ENCODE measurements around the gene LMNB1. TPM values are rescaled to one million over a fixed set of nuclear protein-coding genes. Genes with fewer than 3 reads are reported as not detected.

LMNB1 gene
- total and polyA plus RNA-seq, 2 of the 13 experiments (the other 11 are each of a cell fraction or from before 2014, with no cell fraction given): 12.5 to 159 TPM

DNA sequence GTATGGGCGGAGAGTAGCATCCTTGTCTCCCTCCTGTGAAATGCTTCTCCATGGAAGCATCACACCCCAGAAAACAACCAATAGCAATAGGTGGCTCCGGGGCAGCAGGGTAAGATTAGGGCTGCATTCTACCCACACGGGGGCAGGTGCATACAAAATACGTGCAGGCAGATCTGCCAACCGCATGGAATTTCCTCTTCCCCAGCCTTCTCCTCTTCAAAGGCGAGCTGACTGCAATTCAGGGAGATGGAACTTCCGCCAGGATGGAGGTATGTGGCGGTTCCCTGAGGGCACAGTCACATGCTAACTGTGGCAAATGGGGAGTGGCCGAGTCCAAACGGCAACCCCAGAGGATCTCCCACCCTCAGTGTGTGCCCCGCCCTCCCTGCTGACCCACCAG is 81.5 kb downstream of the LMNB1 start (continued):
- TF ChIP-seq PTBP1 (IDR thresholded peaks at IDR 0.05; ENCODE audit: low read depth, low read length, poor library complexity, severe bottlenecking): no peak
- TF ChIP-seq ARID5B (CRISPR knock-in tag; IDR thresholded peaks at IDR 0.05): no peak

DNA sequence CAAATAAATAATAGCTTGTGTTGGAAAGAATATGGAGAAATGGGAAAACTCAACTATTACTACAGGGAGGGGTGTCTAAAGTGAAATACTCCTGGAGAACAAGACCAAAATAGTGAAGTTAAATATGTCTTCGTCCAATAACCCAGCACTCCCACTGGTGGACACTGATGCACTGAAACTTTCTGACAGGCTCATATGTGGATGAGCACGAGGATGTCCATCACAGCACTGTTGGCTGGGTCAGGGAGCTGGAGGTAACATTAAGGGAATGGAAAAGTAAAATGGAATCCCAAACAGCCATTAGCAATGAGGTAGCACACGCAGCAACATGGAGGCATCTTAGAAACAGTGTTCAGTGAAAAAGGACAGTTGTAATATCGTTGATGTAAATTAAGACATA is 86.5 kb downstream of the LMNB1 start:
- Histone ChIP-seq H3K79me2 (ENCODE audit: insufficient read depth, low read length) (no peaks in the 10 kb centered on the region), H3K9me3 (ENCODE audit: low read length) (no peaks in the 10 kb centered on the region), H4K20me1 (ENCODE audit: insufficient read depth, low read length) (no peaks in the 10 kb centered on the region), H3K4me2 (ENCODE audit: low read depth, low read length) (no peak overlapping the region), H2AFZ (ENCODE audit: low read length) (no peak overlapping the region), H3K27ac (ENCODE audit: extremely low read length, insufficient read depth, low read length) (no peak overlapping the region), H3K4me1 (ENCODE audit: insufficient read depth, low read length) (no peaks in the 10 kb centered on the region), H3K36me3 (replicated peaks in 1 of 2; ENCODE audit: control insufficient read depth in 1 of 2, insufficient read depth in 2 of 2, low read length in 2 of 2) (no peaks in the 10 kb centered on the region), H3K27me3 (ENCODE audit: control insufficient read depth in 1 of 2, insufficient read depth in 2 of 2, low read length in 2 of 2) (no peaks in the 10 kb centered on the region), H3K9ac (ENCODE audit: insufficient read depth, low read depth, low read length) (no peak overlapping the region), H3K4me3 (replicated peaks in 1 of 3; ENCODE audit: insufficient read depth in 1 of 3, low read depth in 2 of 3, low read length in 3 of 3) (no peak overlapping the region)
- no peak for DNase-seq (ENCODE audit: low spot score)
- BruUV-seq (replicated peaks): no TSS peak
- no peak for ATAC-seq
- POLR2A ChIA-PET: no interaction called here
- WGBS (ENCODE audit: low lambda C conversion rate): 88% methylated on average over 4 of the region's 4 CpGs
- intact Hi-C loops (cut with micrococcal nuclease; ENCODE audit: unreplicated experiment): no loop called here
- FAIRE-seq: no peak
- CTCF ChIA-PET (ENCODE audit: low intra/inter-chr PET ratio, low total read pairs): no interaction called here
- in situ Hi-C loops (cut with HindIII; ENCODE audit: extremely low pct_ligation_motif_present, low pct_unique_long_range_greater_than_20kb): no loop called here
- no peak for TF ChIP-seq ZNF776 (CRISPR knock-in tag; IDR thresholded peaks at IDR 0.05)
- TF ChIP-seq RBM22 (optimal IDR thresholded peaks at IDR 0.05; ENCODE audit: low read length): no peak
- TF ChIP-seq AGO2 (optimal IDR thresholded peaks at IDR 0.05; ENCODE audit: low read depth, low read length): no peak
- no peak for TF ChIP-seq MEIS2 (CRISPR knock-in tag; IDR thresholded peaks at IDR 0.05)
- TF ChIP-seq CREBL2 (CRISPR knock-in tag; IDR thresholded peaks at IDR 0.05; ENCODE audit: borderline replicate concordance): no peak
- TF ChIP-seq EP300 (IDR thresholded peaks at IDR 0.05; ENCODE audit: low read depth in 2 of 2, low read length in 2 of 2): no peak
- no peak for TF ChIP-seq EP300 (CRISPR knock-in tag; IDR thresholded peaks at IDR 0.05; ENCODE audit: borderline replicate concordance)
- TF ChIP-seq DNMT1 (CRISPR knock-in tag; IDR thresholded peaks at IDR 0.05): no peak
- TF ChIP-seq GABPA (IDR thresholded peaks at IDR 0.05; ENCODE audit: low read depth, low read length): no peak
- TF ChIP-seq GABPA (CRISPR knock-in tag; IDR thresholded peaks at IDR 0.05; ENCODE audit: low read depth): no peak
- TF ChIP-seq KMT2B (CRISPR knock-in tag; IDR thresholded peaks at IDR 0.05): no peak
- no peak for TF ChIP-seq AGO1 (IDR thresholded peaks at IDR 0.05; ENCODE audit: low read depth, low read length, poor library complexity, severe bottlenecking)
- no peak for TF ChIP-seq GTF2F1 (IDR thresholded peaks at IDR 0.05; ENCODE audit: low read length)
- no peak for TF ChIP-seq ZNF780A (CRISPR knock-in tag; IDR thresholded peaks at IDR 0.05)
- TF ChIP-seq ZNF678 (CRISPR knock-in tag; IDR thresholded peaks at IDR 0.05): no peak
